AG09309 (cell line): ENCODE results near the gene PRDM16.

Experiments
- DNase-seq: peaks from one replicate; pipeline ENCODE4 v3.0.0-alpha.2; 2010; ENCODE audit warnings: low read depth
- H3K4me3 ChIP-seq: 2 replicates; pipeline ENCODE4 v1.5.1; 2011; ENCODE audit warnings: mild to moderate bottlenecking, low read depth, low read length, moderate library complexity; ENCODE audit not compliant: control insufficient read depth
- TF ChIP-seq, protein P1 (sequence below): IDR thresholded peaks from 2 replicates; pipeline ENCODE4 v1.5.1; 2011; ENCODE audit warnings: mild to moderate bottlenecking, low read depth, low read length, inconsistent platforms; ENCODE audit not compliant: insufficient read depth, control insufficient read depth; ENCODE audit errors: missing control alignments

The PRDM16 gene

DNA sequence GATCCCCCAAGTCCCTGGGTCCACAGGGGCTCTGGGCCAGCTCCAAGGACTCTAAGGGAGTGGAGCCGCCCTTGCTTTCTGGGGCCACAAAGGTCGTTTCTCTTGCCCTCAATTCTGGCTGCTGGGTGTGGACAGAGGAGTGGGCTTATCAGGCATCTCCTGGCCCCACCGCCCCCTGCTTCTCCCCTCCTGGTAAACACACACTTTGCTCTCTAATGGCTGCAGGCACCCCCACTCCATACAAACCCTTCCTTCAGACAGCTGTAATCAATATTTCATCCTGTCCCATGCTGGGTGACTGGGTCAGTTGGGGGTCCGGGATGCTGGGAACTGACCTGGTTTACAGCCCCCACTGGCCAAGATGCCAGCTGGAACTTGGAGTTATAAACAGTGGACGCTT lies 67.5 kb downstream of the PRDM16 start:
- no peak overlapping the region for H3K4me3 ChIP-seq
- DNase-seq: no peak
- TF ChIP-seq, protein P1, sequence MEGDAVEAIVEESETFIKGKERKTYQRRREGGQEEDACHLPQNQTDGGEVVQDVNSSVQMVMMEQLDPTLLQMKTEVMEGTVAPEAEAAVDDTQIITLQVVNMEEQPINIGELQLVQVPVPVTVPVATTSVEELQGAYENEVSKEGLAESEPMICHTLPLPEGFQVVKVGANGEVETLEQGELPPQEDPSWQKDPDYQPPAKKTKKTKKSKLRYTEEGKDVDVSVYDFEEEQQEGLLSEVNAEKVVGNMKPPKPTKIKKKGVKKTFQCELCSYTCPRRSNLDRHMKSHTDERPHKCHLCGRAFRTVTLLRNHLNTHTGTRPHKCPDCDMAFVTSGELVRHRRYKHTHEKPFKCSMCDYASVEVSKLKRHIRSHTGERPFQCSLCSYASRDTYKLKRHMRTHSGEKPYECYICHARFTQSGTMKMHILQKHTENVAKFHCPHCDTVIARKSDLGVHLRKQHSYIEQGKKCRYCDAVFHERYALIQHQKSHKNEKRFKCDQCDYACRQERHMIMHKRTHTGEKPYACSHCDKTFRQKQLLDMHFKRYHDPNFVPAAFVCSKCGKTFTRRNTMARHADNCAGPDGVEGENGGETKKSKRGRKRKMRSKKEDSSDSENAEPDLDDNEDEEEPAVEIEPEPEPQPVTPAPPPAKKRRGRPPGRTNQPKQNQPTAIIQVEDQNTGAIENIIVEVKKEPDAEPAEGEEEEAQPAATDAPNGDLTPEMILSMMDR: no peak

GRCh38 chr1:3137111-3138100 lies 68.4 kb downstream of the PRDM16 start:
- TF ChIP-seq, protein P1: no peak
- H3K4me3 ChIP-seq: no peak overlapping the region
- DNase-seq: no peak

DNA sequence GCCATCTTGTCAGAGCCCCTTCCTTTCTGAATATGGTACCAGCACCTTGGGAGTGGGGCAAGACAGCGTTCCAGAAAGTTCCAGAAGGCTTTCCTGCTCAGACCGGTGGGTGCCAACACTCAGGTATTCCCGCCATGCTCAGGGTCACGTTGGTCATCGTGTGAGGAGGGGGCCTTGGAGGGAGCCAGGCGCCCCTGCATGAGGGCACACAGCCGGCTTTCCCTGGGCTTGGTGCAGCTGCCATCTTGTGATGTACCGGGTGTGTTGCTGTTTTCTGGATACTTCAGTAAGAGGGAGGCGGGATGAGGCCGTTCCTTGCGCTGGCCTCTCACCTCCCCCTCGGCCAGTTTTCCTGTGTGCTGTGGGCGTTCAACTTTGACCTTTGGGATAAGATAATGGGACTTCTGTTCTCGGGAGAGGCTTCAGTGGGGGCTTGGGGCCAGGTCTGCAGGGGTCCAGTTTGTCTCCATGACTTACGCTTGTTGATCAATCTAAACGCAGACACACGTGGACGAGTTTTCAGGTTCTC lies 69.7 kb downstream of the PRDM16 start:
- TF ChIP-seq, protein P1: no peak
- no peak overlapping the region for H3K4me3 ChIP-seq
- DNase-seq: no peak

DNA sequence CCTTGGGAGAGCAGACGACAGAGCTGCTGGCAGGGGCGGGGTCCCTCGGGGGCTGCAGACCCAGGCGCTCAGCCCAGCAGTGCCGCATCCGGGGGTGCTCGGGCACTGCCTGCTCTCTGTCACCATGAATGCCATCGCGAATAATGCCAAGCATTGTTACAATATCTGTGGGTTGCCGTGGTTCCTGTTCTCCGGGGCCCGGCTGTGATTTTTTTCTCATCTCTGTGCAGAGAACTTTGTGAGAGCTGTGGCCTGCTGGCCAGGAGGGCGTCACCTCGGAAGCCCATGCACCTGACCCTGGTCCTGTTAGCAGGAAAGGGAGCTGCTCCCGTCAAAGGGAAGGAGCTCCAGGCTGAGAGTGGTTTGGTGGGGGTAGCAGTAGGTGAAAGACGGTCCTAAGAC lies 70.4 kb downstream of the PRDM16 start:
- TF ChIP-seq, protein P1: no peak
- DNase-seq: no peak
- H3K4me3 ChIP-seq: no peak overlapping the region; the same call in 1 of the 2 replicates

- TF ChIP-seq, protein P1: no peak
- DNase-seq: no peak
- no peak overlapping the region; the same call in 1 of the 2 replicates for H3K4me3 ChIP-seq
Measured at GRCh38 chr1:3139871-3140361, 70.9 kb downstream of the PRDM16 start.

- no peak overlapping the region for H3K4me3 ChIP-seq
- no peak for DNase-seq
- TF ChIP-seq, protein P1: no peak
Measured at GRCh38 chr1:3140437-3140836, 71.4 kb downstream of the PRDM16 start.
